CD4-positive, alpha-beta T cell (primary cell): ENCODE results near the gene NGRN. TPM values are rescaled to one million over a fixed set of nuclear protein-coding genes. Genes with fewer than 3 reads are reported as not detected.
"Not testable (repeated sequence)": the region's sequence is repeated elsewhere in the genome, so short reads cannot be mapped to it uniquely, and the experiment has no call there.

Source experiments
- ATAC-seq: fragments of 200-7000 bp; cut with Tn5 transposase; one replicate; pipeline ENCODE4 v1.10.0; 2022; ENCODE audit warnings: mild to moderate bottlenecking; ENCODE audit not compliant: poor library complexity
- CTCF ChIA-PET: fragments of 350-600 bp; sonication (Branson Sonifier 250); formaldehyde crosslinking; loops from one replicate; lab custom pipeline; 2021; ENCODE audit warnings: antibody characterized with exemption, inconsistent platforms; lab: Charles Lee
- POLR2A ChIA-PET: fragments of 350-600 bp; sonication (Branson Sonifier 250); formaldehyde crosslinking; loops from one replicate; lab custom pipeline; 2021; ENCODE audit warnings: antibody characterized with exemption, inconsistent platforms; lab: Charles Lee
- DNase-seq, 14 experiments: peaks; one replicate each; pipeline ENCODE4 v3.0.0-alpha.2; 2013 to 2020; ENCODE audit warnings: mixed read lengths in 2 of 14
- H3K27ac ChIP-seq, 2 donors: one replicate each; pipeline versions ENCODE4 v1.5.1 to v1.7.0; 2013; ENCODE audit warnings: low read length in 2 of 2, low read depth in 1 of 2, mild to moderate bottlenecking in 1 of 2
- H3K27me3 ChIP-seq, 2 experiments: 1 replicate in 1 of 2; 2 replicates in 1 of 2; pipeline versions ENCODE4 v1.6.1 to v1.7.0; 2013; ENCODE audit warnings: low read length in 2 of 2, control low read depth in 1 of 2, mild to moderate bottlenecking in 1 of 2, moderate library complexity in 1 of 2; ENCODE audit not compliant: insufficient read depth in 2 of 2, control insufficient read depth in 1 of 2
- H3K36me3 ChIP-seq: one replicate; pipeline ENCODE4 v1.6.1; 2013; ENCODE audit warnings: low read length, control low read depth; ENCODE audit not compliant: insufficient read depth
- H3K4me1 ChIP-seq: one replicate; pipeline ENCODE4 v1.6.1; 2013; ENCODE audit warnings: low read length, control low read depth; ENCODE audit not compliant: insufficient read depth
- H3K4me3 ChIP-seq: one replicate; pipeline ENCODE4 v1.5.1; 2013; ENCODE audit warnings: mild to moderate bottlenecking, low read length, moderate library complexity
- H3K9me3 ChIP-seq, 2 experiments: 1 replicate in 1 of 2; 2 replicates in 1 of 2; pipeline versions ENCODE4 v1.6.1 to v1.7.0; 2013; ENCODE audit warnings: low read length in 2 of 2, mild to moderate bottlenecking in 2 of 2, control low read depth in 1 of 2, moderate library complexity in 1 of 2; ENCODE audit not compliant: control insufficient read depth in 1 of 2, insufficient read depth in 1 of 2
- H3K27ac Mint-ChIP-seq: one replicate; pipeline ENCODE4 v1.8.0; 2020; ENCODE audit warnings: mixed read lengths
- H3K27me3 Mint-ChIP-seq: one replicate; pipeline ENCODE4 v1.8.0; 2021; ENCODE audit warnings: mixed read lengths
- H3K36me3 Mint-ChIP-seq: one replicate; pipeline ENCODE4 v1.8.0; 2021; ENCODE audit warnings: low read depth, mixed read lengths
- H3K4me1 Mint-ChIP-seq: one replicate; pipeline ENCODE4 v1.8.0; 2021; ENCODE audit warnings: low read depth, mixed read lengths
- H3K4me3 Mint-ChIP-seq: one replicate; pipeline ENCODE4 v1.8.0; 2020; ENCODE audit warnings: mild to moderate bottlenecking, mixed read lengths
- H3K9me3 Mint-ChIP-seq: one replicate; pipeline ENCODE4 v1.8.0; 2020; ENCODE audit warnings: mixed read lengths
- intact Hi-C, 2 experiments: fragments of 100-400 bp; cut with DNase I in 1 of 2; cut with micrococcal nuclease in 1 of 2; formaldehyde crosslinking; loops; one replicate each; pipeline versions ENCODE4 v1.15.1 to v1.9.0; 2023 to 2025; cut with DNase I, micrococcal nuclease
- total RNA-seq, 174 experiments: library from RNA in 2 of 174; stranded (reverse) in 2 of 174; gene quantifications; one replicate each; pipeline ENCODE4 v1.2.3 and lab custom pipeline; 2021 to 2026
- TF ChIP-seq, protein P1 (sequence below): fragments of 200-600 bp; IDR thresholded peaks from one replicate; pipeline ENCODE4 v1.8.0; 2022; ENCODE audit warnings: antibody characterized with exemption, mild to moderate bottlenecking

NGRN gene
- total RNA-seq, 2 experiments from 2014 or later = 55.7 to 58.4 TPM

DNA sequence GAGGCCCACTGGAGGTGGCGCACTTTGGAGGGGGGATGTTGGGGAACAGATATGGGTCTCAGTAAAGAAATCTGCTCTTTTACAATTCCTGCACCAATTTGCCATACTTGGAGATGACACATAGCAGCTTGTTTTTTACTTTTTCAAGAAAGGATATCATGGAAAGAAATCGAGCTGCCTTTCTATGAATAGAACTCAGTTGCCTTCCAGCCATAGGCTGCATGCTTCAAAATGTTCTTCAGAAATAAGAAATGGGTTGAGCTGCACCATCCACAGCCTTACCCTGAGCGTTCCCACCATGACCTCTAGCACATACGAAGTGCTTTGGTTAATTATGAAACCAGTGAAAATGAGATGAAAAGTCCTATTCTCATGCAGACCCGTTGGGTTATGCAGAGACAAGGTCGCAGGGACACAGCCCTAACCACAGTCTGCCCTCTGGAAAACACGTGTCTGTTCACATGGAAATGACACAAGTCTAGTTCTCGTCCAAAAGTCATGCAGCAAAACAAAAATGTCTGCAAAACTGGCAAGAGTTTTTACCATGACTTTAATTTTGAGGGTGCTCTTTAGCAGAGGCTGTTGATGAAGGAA, 36.3 kb downstream of the NGRN start:
- H3K27ac Mint-ChIP-seq = no peak overlapping the region

DNA sequence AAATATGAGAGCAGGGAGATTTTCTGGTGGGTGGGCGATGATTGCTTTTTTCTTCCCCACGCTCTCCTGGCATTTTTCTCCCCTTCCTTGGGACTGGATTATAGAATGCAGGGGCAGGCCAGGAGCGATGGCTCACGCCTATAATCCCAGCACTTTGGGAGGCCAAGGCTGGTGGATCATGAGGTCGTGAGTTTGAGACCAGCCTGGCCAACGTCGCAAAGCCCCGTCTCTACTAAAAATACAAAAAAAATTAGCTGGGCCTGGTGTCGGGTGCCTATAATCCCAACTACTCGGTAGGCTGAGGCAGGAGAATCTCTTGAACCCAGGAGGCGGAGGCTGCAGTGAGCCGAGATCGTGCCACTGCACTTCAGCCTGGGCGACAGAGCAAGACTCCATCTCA, 39.9 kb downstream of the NGRN start:
- H3K36me3 Mint-ChIP-seq, H3K9me3 ChIP-seq, H3K27ac Mint-ChIP-seq, DNase-seq, H3K36me3 ChIP-seq, H3K4me3 Mint-ChIP-seq, H3K27me3 ChIP-seq, H3K9me3 Mint-ChIP-seq, H3K27ac ChIP-seq, ATAC-seq, POLR2A ChIA-PET, intact Hi-C loops, H3K27me3 Mint-ChIP-seq, H3K4me3 ChIP-seq: not testable (repeated sequence)
- H3K4me1 ChIP-seq = peaks cover 17% of the 10 kb centered on the region
- peaks cover 21% of the 10 kb centered on the region for H3K4me1 Mint-ChIP-seq
- CTCF ChIA-PET = interaction anchor here (5.2 kb wide), 1 partner anchor 12 kb away, joined by 22 read pairs; no protein-coding TSS in a partner anchor

More for the DNA sequence above, 36.3 kb downstream of the NGRN start:
- ATAC-seq (no peak), DNase-seq (no peak)
- Mint-ChIP-seq H3K4me1 (peaks cover 17% of the 10 kb centered on the region), H3K36me3 (no peaks in the 10 kb centered on the region), H3K27me3 (no peaks in the 10 kb centered on the region), H3K4me3 (no peak overlapping the region), H3K9me3 (no peaks in the 10 kb centered on the region)
- Histone ChIP-seq H3K27me3 (no peaks in the 10 kb centered on the region), H3K36me3 (no peaks in the 10 kb centered on the region), H3K4me1 (peaks cover 16% of the 10 kb centered on the region), H3K4me3 (no peak overlapping the region), H3K27ac (no peak overlapping the region), H3K9me3 (no peaks in the 10 kb centered on the region)
- ChIA-PET POLR2A (interaction anchor here (0.6 to 1.0 kb wide), 2 partner anchors 68 to 471 kb away, joined by 3 read pairs; partner anchors contain the start of genes CIB1 and GDPGP1), CTCF (interaction anchor here (0.6 to 2.2 kb wide), 9 partner anchors 9 to 184 kb away, joined by 3 to 8 read pairs (median 4); no protein-coding TSS in a partner anchor)
- intact Hi-C loops = no loop called here
- TF ChIP-seq, protein P1, sequence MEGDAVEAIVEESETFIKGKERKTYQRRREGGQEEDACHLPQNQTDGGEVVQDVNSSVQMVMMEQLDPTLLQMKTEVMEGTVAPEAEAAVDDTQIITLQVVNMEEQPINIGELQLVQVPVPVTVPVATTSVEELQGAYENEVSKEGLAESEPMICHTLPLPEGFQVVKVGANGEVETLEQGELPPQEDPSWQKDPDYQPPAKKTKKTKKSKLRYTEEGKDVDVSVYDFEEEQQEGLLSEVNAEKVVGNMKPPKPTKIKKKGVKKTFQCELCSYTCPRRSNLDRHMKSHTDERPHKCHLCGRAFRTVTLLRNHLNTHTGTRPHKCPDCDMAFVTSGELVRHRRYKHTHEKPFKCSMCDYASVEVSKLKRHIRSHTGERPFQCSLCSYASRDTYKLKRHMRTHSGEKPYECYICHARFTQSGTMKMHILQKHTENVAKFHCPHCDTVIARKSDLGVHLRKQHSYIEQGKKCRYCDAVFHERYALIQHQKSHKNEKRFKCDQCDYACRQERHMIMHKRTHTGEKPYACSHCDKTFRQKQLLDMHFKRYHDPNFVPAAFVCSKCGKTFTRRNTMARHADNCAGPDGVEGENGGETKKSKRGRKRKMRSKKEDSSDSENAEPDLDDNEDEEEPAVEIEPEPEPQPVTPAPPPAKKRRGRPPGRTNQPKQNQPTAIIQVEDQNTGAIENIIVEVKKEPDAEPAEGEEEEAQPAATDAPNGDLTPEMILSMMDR = no peak

DNA sequence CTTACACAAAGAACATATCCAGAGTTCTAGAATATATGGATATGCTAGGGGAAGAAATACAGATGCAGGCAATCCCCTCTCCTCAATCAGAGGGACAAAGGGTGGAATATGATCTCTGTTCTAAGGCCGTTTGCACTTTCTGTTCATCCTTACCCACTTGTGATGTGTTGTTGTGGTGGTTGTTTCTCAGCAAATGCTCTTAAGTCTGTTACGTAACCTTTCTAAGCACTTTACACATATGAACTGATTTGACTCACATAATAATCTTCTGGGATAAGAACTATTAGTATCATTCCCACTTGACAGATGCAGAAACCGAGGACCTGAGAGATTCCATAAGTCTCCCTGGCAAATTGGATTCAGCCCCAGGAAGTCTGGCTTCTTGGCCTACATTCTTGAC, 40.5 kb downstream of the NGRN start:
- intact Hi-C loops = no loop called here
- H3K27ac ChIP-seq = peak overlapping the region in 1 of 2 donors; percentile 41
- no peaks in the 10 kb centered on the region for H3K36me3 ChIP-seq
- Mint-ChIP-seq H3K36me3 (no peaks in the 10 kb centered on the region), H3K27me3 (no peaks in the 10 kb centered on the region), H3K9me3 (no peaks in the 10 kb centered on the region), H3K27ac (peak overlapping the region; percentile 63), H3K4me3 (no peak overlapping the region), H3K4me1 (peaks cover 21% of the 10 kb centered on the region)
- ATAC-seq (no peak), DNase-seq (peak in 1 of 14 experiments; percentile 13)
- POLR2A ChIA-PET = interaction anchor here (1.0 kb wide), 1 partner anchor 14 kb away, joined by 3 read pairs; no protein-coding TSS in a partner anchor
- H3K27me3 ChIP-seq = no peaks in the 10 kb centered on the region
- CTCF ChIA-PET = interaction anchor here (5.2 kb wide), 1 partner anchor 13 kb away, joined by 22 read pairs; no protein-coding TSS in a partner anchor
- no peak overlapping the region for H3K4me3 ChIP-seq
- no peaks in the 10 kb centered on the region for H3K9me3 ChIP-seq
- H3K4me1 ChIP-seq = peaks cover 16% of the 10 kb centered on the region
- TF ChIP-seq, protein P1 = no peak
